ENCODE data around the gene CPB1. TPM values are rescaled to one million over a fixed set of nuclear protein-coding genes. Genes with fewer than 3 reads are reported as not detected.

Gene CPB1
- total RNA-seq, 4 donors from 2014 or later, result 0.41 TPM; not detected in 3

- intact Hi-C loops (cut with DNase I; ENCODE audit: low total_unique reads), result no loop called here
- Histone ChIP-seq H3K9me3 (no peaks in the 10 kb centered on the region), H3K4me3 (no peak overlapping the region), H3K4me1 (peaks cover 0 to 4% (median 0%) of the 10 kb centered on the region in 4 donors), H3K27me3 (no peaks in the 10 kb centered on the region), H3K27ac (no peak overlapping the region), H3K36me3 (no peaks in the 10 kb centered on the region)
- in situ Hi-C loops (cut with MboI; ENCODE audit: low pct_ligation_motif_present in 1 of 4, low pct_unique_long_range_greater_than_20kb in 1 of 4, low sequenced_read_pairs in 3 of 4), result no loop called here
- TF ChIP-seq CTCF (IDR thresholded peaks at IDR 0.05) (no peak), POLR2AphosphoS5 (IDR thresholded peaks at IDR 0.05) (no peak), POLR2A (IDR thresholded peaks at IDR 0.05) (no peak), EP300 (IDR thresholded peaks at IDR 0.05; ENCODE audit: low read depth) (no peak)
- WGBS, 2 donors (ENCODE audit: low coverage in 1 of 2), result 81 to 85% methylated on average over 2 of the region's 2 CpGs
- no peak for DNase-seq
These were observed 37.7 kb upstream of the CPB1 start for GRCh38 chr3:148789906-148790305.

DNA sequence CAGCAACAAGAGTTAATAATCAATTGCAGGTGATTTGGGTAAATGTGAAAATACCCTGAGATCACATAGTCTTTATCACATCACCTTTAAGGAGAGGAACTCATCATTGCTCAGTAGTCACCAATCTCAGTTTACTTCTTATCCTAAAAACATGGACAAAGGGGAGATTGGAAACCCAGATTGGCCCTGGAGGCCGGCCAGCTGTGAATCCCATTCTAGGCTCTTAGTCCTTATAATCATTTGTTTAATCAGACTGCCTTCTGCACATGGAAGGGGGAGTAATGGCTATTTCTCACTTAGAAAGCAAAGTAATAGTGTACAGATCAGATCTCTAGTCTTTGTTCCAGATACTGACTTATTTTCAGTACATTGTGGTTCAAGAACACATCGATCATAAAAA is 37.2 kb upstream of the CPB1 start:
- no peak overlapping the region for H3K4me3 ChIP-seq
- no peak overlapping the region for H3K27ac ChIP-seq
- TF ChIP-seq EP300 (IDR thresholded peaks at IDR 0.05; ENCODE audit: low read depth) (no peak), CTCF (IDR thresholded peaks at IDR 0.05) (no peak), POLR2AphosphoS5 (IDR thresholded peaks at IDR 0.05) (no peak), POLR2A (IDR thresholded peaks at IDR 0.05) (no peak)
- no peak for DNase-seq
- peaks cover 0 to 4% (median 0%) of the 10 kb centered on the region in 4 donors for H3K4me1 ChIP-seq
- in situ Hi-C loops (cut with MboI; ENCODE audit: low pct_ligation_motif_present in 1 of 4, low pct_unique_long_range_greater_than_20kb in 1 of 4, low sequenced_read_pairs in 3 of 4), result no loop called here
- H3K36me3 ChIP-seq, result no peaks in the 10 kb centered on the region
- no peaks in the 10 kb centered on the region for H3K27me3 ChIP-seq
- 70 to 73% methylated on average over 2 of the region's 2 CpGs for WGBS, 2 donors (ENCODE audit: low coverage in 1 of 2)
- intact Hi-C loops (cut with DNase I; ENCODE audit: low total_unique reads), result no loop called here
- H3K9me3 ChIP-seq, result no peaks in the 10 kb centered on the region

DNA sequence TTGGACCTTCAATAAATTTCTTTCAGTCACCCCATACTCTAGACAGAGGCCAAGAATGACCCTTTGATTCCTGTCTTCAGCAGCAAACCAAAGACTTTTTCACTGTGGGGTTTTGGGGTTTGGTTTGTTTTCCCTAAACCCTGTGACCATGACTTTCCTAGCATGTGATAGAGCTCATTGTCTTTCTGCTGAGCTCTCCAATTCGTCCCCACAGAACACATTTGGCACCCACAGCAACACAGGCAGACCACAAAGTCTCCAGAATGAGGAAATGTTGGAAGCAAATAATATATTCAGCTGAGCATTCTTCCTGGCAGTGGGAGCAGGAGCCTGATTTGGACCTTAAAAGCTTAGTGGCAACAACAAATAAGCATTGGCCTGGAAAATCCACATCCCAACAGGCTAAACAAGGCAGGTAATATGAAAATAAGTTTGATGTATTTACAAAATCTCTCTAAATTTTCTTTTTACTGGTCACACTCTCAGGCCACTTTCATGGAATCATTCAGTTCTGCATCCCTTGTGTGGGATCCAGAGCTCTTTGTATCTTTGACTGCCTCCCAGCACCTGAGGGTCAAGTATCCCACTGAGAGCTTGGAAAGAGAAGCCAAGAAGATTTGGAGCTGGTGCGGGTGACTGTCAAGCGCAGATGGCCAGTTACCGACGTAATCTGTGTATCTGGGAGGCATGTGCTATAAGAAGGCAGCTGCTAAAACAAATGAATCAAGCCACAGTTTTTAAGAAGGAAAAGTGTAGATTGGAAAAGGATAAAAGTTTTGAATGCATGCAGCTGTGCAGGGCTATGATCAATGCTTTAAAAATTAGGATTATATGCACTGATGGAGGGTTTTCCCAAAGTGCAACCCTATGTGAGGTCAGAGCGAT is 36.5 kb upstream of the CPB1 start:
- in situ Hi-C loops (cut with MboI; ENCODE audit: low pct_ligation_motif_present in 1 of 4, low pct_unique_long_range_greater_than_20kb in 1 of 4, low sequenced_read_pairs in 3 of 4), result no loop called here
- no peaks in the 10 kb centered on the region for H3K36me3 ChIP-seq
- no peak overlapping the region for H3K4me3 ChIP-seq
- peak; percentile 11 for DNase-seq
- intact Hi-C loops (cut with DNase I; ENCODE audit: low total_unique reads), result no loop called here
- H3K4me1 ChIP-seq, result peaks cover 0 to 4% (median 0%) of the 10 kb centered on the region in 4 donors
- no peak overlapping the region for H3K27ac ChIP-seq
- H3K27me3 ChIP-seq, result no peaks in the 10 kb centered on the region
- H3K9me3 ChIP-seq, result no peaks in the 10 kb centered on the region
- 70 to 72% methylated on average over 4 to 6 of the region's 6 CpGs for WGBS, 2 donors (ENCODE audit: low coverage in 1 of 2)
- no peak for TF ChIP-seq EP300 (IDR thresholded peaks at IDR 0.05; ENCODE audit: low read depth)
- no peak for TF ChIP-seq POLR2AphosphoS5 (IDR thresholded peaks at IDR 0.05)
- TF ChIP-seq CTCF (IDR thresholded peaks at IDR 0.05), result no peak
- TF ChIP-seq POLR2A (IDR thresholded peaks at IDR 0.05), result no peak

DNA sequence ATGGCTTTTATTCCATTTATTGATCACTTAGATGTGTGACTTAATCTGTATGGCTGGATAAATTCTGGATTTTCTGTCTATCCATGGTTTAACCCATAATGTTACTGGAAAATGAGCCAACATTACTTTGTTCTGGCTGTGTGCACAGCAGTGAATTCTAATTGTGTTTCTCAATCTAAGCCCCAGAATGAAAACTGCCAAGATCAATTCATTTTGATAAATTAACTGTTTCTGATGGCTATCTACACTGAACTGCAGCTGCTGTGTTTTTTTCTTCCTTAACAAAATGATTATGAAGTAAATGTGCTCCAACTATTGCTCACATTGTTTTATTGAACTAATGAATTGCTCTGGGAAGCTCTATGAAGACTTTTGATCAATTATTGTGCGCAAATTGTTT is 35.7 kb upstream of the CPB1 start:
- H3K9me3 ChIP-seq, result no peaks in the 10 kb centered on the region
- H3K4me1 ChIP-seq, result peaks cover 0 to 4% (median 0%) of the 10 kb centered on the region in 4 donors
- DNase-seq, result no peak
- no peaks in the 10 kb centered on the region for H3K27me3 ChIP-seq
- in situ Hi-C loops (cut with MboI; ENCODE audit: low pct_ligation_motif_present in 1 of 4, low pct_unique_long_range_greater_than_20kb in 1 of 4, low sequenced_read_pairs in 3 of 4) (no loop called here), intact Hi-C loops (cut with DNase I; ENCODE audit: low total_unique reads) (no loop called here)
- H3K4me3 ChIP-seq, result no peak overlapping the region
- WGBS, 2 donors (ENCODE audit: low coverage in 1 of 2), result 98 to 100% methylated on average over 1 of the region's 1 CpG
- H3K27ac ChIP-seq, result no peak overlapping the region
- no peaks in the 10 kb centered on the region for H3K36me3 ChIP-seq
- TF ChIP-seq EP300 (IDR thresholded peaks at IDR 0.05; ENCODE audit: low read depth) (no peak), POLR2AphosphoS5 (IDR thresholded peaks at IDR 0.05) (no peak), CTCF (IDR thresholded peaks at IDR 0.05) (no peak), POLR2A (IDR thresholded peaks at IDR 0.05) (no peak)
